ENCODE measurements around the gene TTLL12.

TTLL12 gene

GRCh38 chr22:43158778-43159483, 28.0 kb downstream of the TTLL12 start:
- Histone ChIP-seq H3K9me3 (ENCODE audit: control insufficient read depth in 5 of 5, low read length in 5 of 5) (no peaks in the 10 kb centered on the region), H3K36me3 (ENCODE audit: control insufficient read depth in 5 of 5, insufficient read depth in 5 of 5, low read length in 5 of 5) (peaks cover 0 to 39% (median 15%) of the 10 kb centered on the region in 5 donors), H3K27ac (ENCODE audit: low read depth, low read length) (peak overlapping the region; percentile 78), H3K4me1 (ENCODE audit: control insufficient read depth in 5 of 5, insufficient read depth in 5 of 5, low read length in 5 of 5) (peaks cover 2 to 76% (median 50%) of the 10 kb centered on the region in 5 donors), H3K27me3 (ENCODE audit: control insufficient read depth in 5 of 5, insufficient read depth in 4 of 5, low read length in 5 of 5) (no peaks in the 10 kb centered on the region), H3K4me3 (ENCODE audit: low read depth in 1 of 5, low read length in 5 of 5) (no peak overlapping the region), H3K9ac (ENCODE audit: low read length in 5 of 5) (peak overlapping the region in 2 of 5 donors; percentile 2 to 35)

- Histone ChIP-seq H3K27me3 (ENCODE audit: control insufficient read depth in 5 of 5, insufficient read depth in 4 of 5, low read length in 5 of 5) (no peaks in the 10 kb centered on the region), H3K4me3 (ENCODE audit: low read depth in 1 of 5, low read length in 5 of 5) (no peak overlapping the region), H3K9ac (ENCODE audit: low read length in 5 of 5) (peak overlapping the region in 3 of 5 donors; percentile 26 to 56 (median 35)), H3K36me3 (ENCODE audit: control insufficient read depth in 5 of 5, insufficient read depth in 5 of 5, low read length in 5 of 5) (peaks cover 0 to 37% (median 14%) of the 10 kb centered on the region in 5 donors), H3K4me1 (ENCODE audit: control insufficient read depth in 5 of 5, insufficient read depth in 5 of 5, low read length in 5 of 5) (peaks cover 2 to 70% (median 46%) of the 10 kb centered on the region in 5 donors), H3K9me3 (ENCODE audit: control insufficient read depth in 5 of 5, low read length in 5 of 5) (no peaks in the 10 kb centered on the region), H3K27ac (ENCODE audit: low read depth, low read length) (peak overlapping the region; percentile 78)
Observed at GRCh38 chr22:43157874-43158546, 28.9 kb downstream of the TTLL12 start.

GRCh38 chr22:43156413-43156812, 30.5 kb downstream of the TTLL12 start:
- peaks cover 2 to 79% (median 54%) of the 10 kb centered on the region in 5 donors for H3K4me1 ChIP-seq (ENCODE audit: control insufficient read depth in 5 of 5, insufficient read depth in 5 of 5, low read length in 5 of 5)
- H3K27me3 ChIP-seq (ENCODE audit: control insufficient read depth in 5 of 5, insufficient read depth in 4 of 5, low read length in 5 of 5): no peaks in the 10 kb centered on the region
- peak overlapping the region; percentile 84 for H3K27ac ChIP-seq (ENCODE audit: low read depth, low read length)
- H3K9me3 ChIP-seq (ENCODE audit: control insufficient read depth in 5 of 5, low read length in 5 of 5): no peaks in the 10 kb centered on the region
- no peak overlapping the region for H3K9ac ChIP-seq (ENCODE audit: low read length in 5 of 5)
- peaks cover 0 to 24% (median 5%) of the 10 kb centered on the region in 5 donors for H3K36me3 ChIP-seq (ENCODE audit: control insufficient read depth in 5 of 5, insufficient read depth in 5 of 5, low read length in 5 of 5)
- H3K4me3 ChIP-seq (ENCODE audit: low read depth in 1 of 5, low read length in 5 of 5): no peak overlapping the region

- H3K4me3 ChIP-seq (ENCODE audit: low read depth in 1 of 5, low read length in 5 of 5): no peak overlapping the region
- peaks cover 2 to 83% (median 58%) of the 10 kb centered on the region in 5 donors for H3K4me1 ChIP-seq (ENCODE audit: control insufficient read depth in 5 of 5, insufficient read depth in 5 of 5, low read length in 5 of 5)
- H3K9me3 ChIP-seq (ENCODE audit: control insufficient read depth in 5 of 5, low read length in 5 of 5): no peaks in the 10 kb centered on the region
- peak overlapping the region in 1 of 5 donors; percentile 5 for H3K9ac ChIP-seq (ENCODE audit: low read length in 5 of 5)
- no peaks in the 10 kb centered on the region for H3K27me3 ChIP-seq (ENCODE audit: control insufficient read depth in 5 of 5, insufficient read depth in 4 of 5, low read length in 5 of 5)
- H3K36me3 ChIP-seq (ENCODE audit: control insufficient read depth in 5 of 5, insufficient read depth in 5 of 5, low read length in 5 of 5): peaks cover 0 to 20% (median 2%) of the 10 kb centered on the region in 5 donors
- peak overlapping the region; percentile 84 for H3K27ac ChIP-seq (ENCODE audit: low read depth, low read length)
Observed at GRCh38 chr22:43155789-43156188, 31.1 kb downstream of the TTLL12 start.

GRCh38 chr22:43154887-43155536, 31.9 kb downstream of the TTLL12 start:
- Histone ChIP-seq H3K27ac (ENCODE audit: low read depth, low read length) (peak overlapping the region; percentile 84), H3K4me1 (ENCODE audit: control insufficient read depth in 5 of 5, insufficient read depth in 5 of 5, low read length in 5 of 5) (peaks cover 2 to 84% (median 62%) of the 10 kb centered on the region in 5 donors), H3K9ac (ENCODE audit: low read length in 5 of 5) (peak overlapping the region in 1 of 5 donors; percentile 36), H3K27me3 (ENCODE audit: control insufficient read depth in 5 of 5, insufficient read depth in 4 of 5, low read length in 5 of 5) (no peaks in the 10 kb centered on the region), H3K9me3 (ENCODE audit: control insufficient read depth in 5 of 5, low read length in 5 of 5) (no peaks in the 10 kb centered on the region), H3K4me3 (ENCODE audit: low read depth in 1 of 5, low read length in 5 of 5) (no peak overlapping the region), H3K36me3 (ENCODE audit: control insufficient read depth in 5 of 5, insufficient read depth in 5 of 5, low read length in 5 of 5) (peaks cover 0 to 12% (median 0%) of the 10 kb centered on the region in 5 donors)

GRCh38 chr22:43153899-43154298, 33.0 kb downstream of the TTLL12 start:
- Histone ChIP-seq H3K9ac (ENCODE audit: low read length in 5 of 5) (peak overlapping the region in 3 of 5 donors; percentile 41 to 55 (median 48)), H3K9me3 (ENCODE audit: control insufficient read depth in 5 of 5, low read length in 5 of 5) (no peaks in the 10 kb centered on the region), H3K4me1 (ENCODE audit: control insufficient read depth in 5 of 5, insufficient read depth in 5 of 5, low read length in 5 of 5) (peaks cover 2 to 73% (median 51%) of the 10 kb centered on the region in 5 donors), H3K4me3 (ENCODE audit: low read depth in 1 of 5, low read length in 5 of 5) (peak overlapping the region in 1 of 5 donors; percentile 22), H3K27ac (ENCODE audit: low read depth, low read length) (peak overlapping the region; percentile 84), H3K27me3 (ENCODE audit: control insufficient read depth in 5 of 5, insufficient read depth in 4 of 5, low read length in 5 of 5) (no peaks in the 10 kb centered on the region), H3K36me3 (ENCODE audit: control insufficient read depth in 5 of 5, insufficient read depth in 5 of 5, low read length in 5 of 5) (peaks cover 0 to 2% (median 0%) of the 10 kb centered on the region in 5 donors)

- Histone ChIP-seq H3K4me1 (ENCODE audit: control insufficient read depth in 5 of 5, insufficient read depth in 5 of 5, low read length in 5 of 5) (peaks cover 0 to 62% (median 43%) of the 10 kb centered on the region in 5 donors), H3K9ac (ENCODE audit: low read length in 5 of 5) (peak overlapping the region; percentile 32 to 94 (median 67))
Observed at GRCh38 chr22:43152357-43153071, 34.4 kb downstream of the TTLL12 start.

GRCh38 chr22:43152003-43152356, 35.0 kb downstream of the TTLL12 start:
- peaks cover 0 to 2% (median 0%) of the 10 kb centered on the region in 5 donors for H3K36me3 ChIP-seq (ENCODE audit: control insufficient read depth in 5 of 5, insufficient read depth in 5 of 5, low read length in 5 of 5)
- H3K9ac ChIP-seq (ENCODE audit: low read length in 5 of 5): peak overlapping the region; percentile 32 to 94 (median 67)
- H3K4me1 ChIP-seq (ENCODE audit: control insufficient read depth in 5 of 5, insufficient read depth in 5 of 5, low read length in 5 of 5): peaks cover 0 to 58% (median 43%) of the 10 kb centered on the region in 5 donors
- H3K27ac ChIP-seq (ENCODE audit: low read depth, low read length): peak overlapping the region; percentile 93
- H3K27me3 ChIP-seq (ENCODE audit: control insufficient read depth in 5 of 5, insufficient read depth in 4 of 5, low read length in 5 of 5): no peaks in the 10 kb centered on the region
- H3K9me3 ChIP-seq (ENCODE audit: control insufficient read depth in 5 of 5, low read length in 5 of 5): no peaks in the 10 kb centered on the region
- H3K4me3 ChIP-seq (ENCODE audit: low read depth in 1 of 5, low read length in 5 of 5): peak overlapping the region; percentile 65 to 80 (median 68)

More at GRCh38 chr22:43152357-43153071, 34.4 kb downstream of the TTLL12 start:
- Histone ChIP-seq H3K9me3 (ENCODE audit: control insufficient read depth in 5 of 5, low read length in 5 of 5) (no peaks in the 10 kb centered on the region), H3K4me3 (ENCODE audit: low read depth in 1 of 5, low read length in 5 of 5) (peak overlapping the region; percentile 65 to 80 (median 73)), H3K36me3 (ENCODE audit: control insufficient read depth in 5 of 5, insufficient read depth in 5 of 5, low read length in 5 of 5) (peaks cover 0 to 2% (median 0%) of the 10 kb centered on the region in 5 donors), H3K27me3 (ENCODE audit: control insufficient read depth in 5 of 5, insufficient read depth in 4 of 5, low read length in 5 of 5) (no peaks in the 10 kb centered on the region), H3K27ac (ENCODE audit: low read depth, low read length) (peak overlapping the region; percentile 93)

- Histone ChIP-seq H3K4me1 (ENCODE audit: control insufficient read depth in 5 of 5, insufficient read depth in 5 of 5, low read length in 5 of 5) (peaks cover 0 to 53% (median 43%) of the 10 kb centered on the region in 5 donors), H3K9ac (ENCODE audit: low read length in 5 of 5) (peak within 1 kb of the TSS; percentile 56 to 94 (median 67)), H3K9me3 (ENCODE audit: control insufficient read depth in 5 of 5, low read length in 5 of 5) (no peaks in the 10 kb centered on the region)
Observed at GRCh38 chr22:43151251-43152002, 35.5 kb downstream of the TTLL12 start, which contains the start of gene TSPO. Gene TSPO (plus strand): TSS chr22:43151559. CDS start chr22:43159239, 7,680 bp downstream.

More at GRCh38 chr22:43151251-43152002, 35.5 kb downstream of the TTLL12 start, which contains the start of gene TSPO:
- H3K27ac ChIP-seq (ENCODE audit: low read depth, low read length): peak within 1 kb of the TSS; percentile 93
- peak within 1 kb of the TSS; percentile 67 to 80 (median 71) for H3K4me3 ChIP-seq (ENCODE audit: low read depth in 1 of 5, low read length in 5 of 5)
- H3K36me3 ChIP-seq (ENCODE audit: control insufficient read depth in 5 of 5, insufficient read depth in 5 of 5, low read length in 5 of 5): peaks cover 0 to 2% (median 0%) of the 10 kb centered on the region in 5 donors
- no peaks in the 10 kb centered on the region for H3K27me3 ChIP-seq (ENCODE audit: control insufficient read depth in 5 of 5, insufficient read depth in 4 of 5, low read length in 5 of 5)
